Left renal cortex interstitium (tissue), 4 donors: Measurements from ENCODE around the gene POLDIP3. TPM values are rescaled to one million over a fixed set of nuclear protein-coding genes. Genes with fewer than 3 reads are reported as not detected.
"Not testable (repeated sequence)": the region's sequence is repeated elsewhere in the genome, so short reads cannot be mapped to it uniquely, and the experiment has no call there.

Experiments
- DNase-seq, 4 donors: peaks; one replicate each; pipeline ENCODE4 v3.0.0-alpha.2; 2013; ENCODE audit warnings: low read depth in 4 of 4, low spot score in 2 of 4, missing footprints in 1 of 4
- polyA plus RNA-seq, 4 donors: library from polyadenylated mRNA; unstranded; fragments of 120-200 nt; gene quantifications; one replicate each; pipeline ENCODE4 v1.2.1, GENCODE V29; 2013; ENCODE audit not compliant: insufficient read length in 4 of 4

The POLDIP3 gene
- polyA plus RNA-seq, 4 donors: 104 to 122 (median 112) TPM

DNA sequence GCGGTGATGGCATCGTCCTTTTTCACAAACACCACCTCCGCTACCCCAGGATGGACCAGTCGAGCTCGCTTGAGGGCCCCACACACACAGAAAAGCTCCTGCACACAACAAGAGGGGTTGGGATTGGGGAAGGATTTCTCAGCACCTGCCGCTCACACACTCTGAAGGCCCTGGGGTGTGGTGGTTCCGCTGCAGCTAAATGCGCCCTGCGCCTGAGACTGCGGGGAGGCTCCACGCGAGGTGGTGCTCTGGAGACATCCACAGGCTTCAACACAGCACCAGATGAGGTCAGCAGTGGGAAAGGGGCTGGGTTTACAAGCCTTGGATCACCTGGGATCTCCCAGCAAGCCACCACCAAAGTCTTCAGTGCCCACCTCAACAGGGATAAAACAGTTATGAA lies 22.7 kb downstream of the POLDIP3 start:
- no peak for DNase-seq

DNA sequence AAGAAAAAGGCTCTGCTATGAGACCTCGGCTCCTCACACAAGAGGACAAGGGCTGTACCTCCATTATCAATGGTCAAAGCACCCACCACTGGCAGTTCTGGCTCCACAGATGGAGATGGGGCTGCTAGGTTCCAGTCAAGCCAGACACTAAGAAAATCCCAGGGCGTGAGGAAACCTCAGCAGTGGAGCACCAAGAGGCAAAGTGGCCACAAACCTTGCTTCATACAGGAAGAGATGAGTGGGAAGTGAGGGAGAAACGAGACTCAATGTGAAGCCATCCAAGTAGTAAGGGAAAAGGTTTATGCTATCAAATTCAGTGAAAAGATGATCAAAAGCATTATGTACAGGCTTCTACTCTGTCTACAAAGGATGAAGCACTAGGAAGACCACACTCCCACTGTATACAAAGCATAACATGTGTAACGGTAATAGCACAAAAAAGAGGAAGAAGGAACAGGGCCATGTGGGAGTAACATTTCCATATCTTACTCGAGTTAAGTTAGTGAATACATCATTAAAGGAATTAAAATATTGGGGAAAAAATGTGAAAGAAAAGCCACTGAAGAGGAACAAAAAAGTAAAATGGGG lies 27.0 kb downstream of the POLDIP3 start:
- DNase-seq: no peak

- DNase-seq: no peak
Measured at GRCh38 chr22:42586381-42586780, 28.3 kb downstream of the POLDIP3 start.

GRCh38 chr22:42585096-42585495 lies 29.6 kb downstream of the POLDIP3 start:
- no peak for DNase-seq

DNA sequence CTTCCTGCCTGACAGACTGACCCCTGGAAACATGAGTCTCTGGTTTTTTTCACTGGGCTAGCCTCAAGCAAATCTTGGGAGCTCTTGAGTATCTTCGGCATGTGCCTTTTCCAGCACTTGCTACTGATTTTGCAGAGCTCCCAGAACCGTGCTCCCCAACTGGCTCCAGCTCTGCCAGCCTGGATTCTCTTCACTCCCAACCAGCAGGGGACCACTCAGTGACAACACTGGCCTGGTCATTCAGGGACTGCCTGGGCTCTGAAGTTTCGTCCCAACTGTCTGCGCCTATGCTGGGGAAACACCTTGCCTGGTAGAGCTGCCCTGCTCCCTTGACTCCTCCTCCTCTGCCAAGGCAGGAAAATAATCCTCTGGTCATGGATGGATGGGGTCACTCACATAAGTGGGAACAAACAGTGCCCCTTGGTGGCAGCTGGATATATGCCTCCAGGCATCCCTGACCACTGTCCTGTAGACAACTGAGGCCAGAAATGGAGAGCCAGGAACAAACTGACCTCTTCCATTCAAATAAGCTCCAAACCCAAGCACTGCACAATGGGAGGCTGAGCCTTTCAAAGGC lies 30.2 kb downstream of the POLDIP3 start:
- DNase-seq: no peak

DNA sequence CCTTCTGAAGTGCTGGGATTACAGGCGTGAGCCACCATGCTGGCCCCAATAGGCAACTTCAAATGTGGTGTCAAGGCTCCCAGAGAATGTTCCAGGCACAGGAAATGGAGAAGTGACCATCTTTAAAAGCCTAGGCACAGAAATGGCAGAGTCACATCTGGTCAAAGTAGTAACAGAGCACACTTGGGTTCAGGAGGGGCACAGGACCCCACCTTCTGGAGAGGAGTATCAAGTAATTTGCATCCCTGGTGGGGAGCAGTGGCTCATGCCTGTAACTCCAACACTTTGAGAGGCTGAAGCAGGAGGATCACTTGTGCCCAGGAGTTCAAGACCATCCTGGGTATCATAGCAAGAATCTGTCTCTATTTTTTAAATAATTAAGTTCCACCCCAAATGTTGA lies 31.7 kb downstream of the POLDIP3 start:
- DNase-seq: no peak

DNA sequence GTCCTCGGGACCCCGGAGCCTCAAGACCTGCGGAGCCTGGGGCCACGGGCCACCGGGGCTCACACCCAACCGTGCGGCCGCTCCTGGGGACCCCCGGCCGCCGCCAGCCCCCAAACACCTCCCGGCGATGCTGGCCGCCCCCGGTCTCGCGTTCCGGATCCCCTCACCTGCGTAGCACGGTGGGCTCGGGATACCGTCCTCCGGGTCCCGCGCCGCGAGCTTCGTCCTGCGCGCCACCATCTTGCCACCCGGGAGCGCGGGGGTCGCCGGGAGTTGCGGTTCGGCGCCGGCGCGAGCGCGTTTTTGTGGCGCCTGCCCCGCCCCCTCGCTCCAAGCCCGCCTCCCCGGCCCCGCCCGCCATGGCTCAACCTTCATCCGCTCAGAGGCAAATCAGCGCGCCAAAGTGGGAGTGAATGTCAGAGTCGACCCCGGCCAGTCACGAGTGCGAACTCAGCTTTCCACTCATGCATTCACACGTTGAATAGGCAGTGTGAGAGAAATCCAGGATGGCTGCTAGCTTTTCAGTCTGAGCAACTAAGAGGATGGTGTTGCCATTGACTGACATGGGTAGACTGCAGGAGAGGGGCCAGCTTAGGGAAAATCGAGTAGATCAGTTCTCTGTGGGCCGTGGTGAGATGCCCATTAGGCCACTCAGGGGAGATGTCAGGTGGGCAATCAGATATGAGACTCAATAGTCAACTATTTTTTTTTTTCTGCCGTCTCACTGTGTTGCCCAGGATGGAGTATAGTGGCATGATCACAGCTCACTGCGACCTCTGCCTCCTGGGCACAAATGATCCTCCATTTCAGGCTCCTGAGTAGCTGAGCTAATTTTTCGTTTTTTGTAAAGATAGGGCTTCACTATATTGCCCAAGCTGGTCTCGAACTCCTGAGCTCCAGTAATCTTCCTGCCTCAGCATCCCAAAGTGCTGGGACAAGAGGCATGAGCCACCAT lies 32.6 kb downstream of the POLDIP3 start:
- peak in 3 of 4 donors; percentile 47 to 69 (median 68) for DNase-seq

GRCh38 chr22:42581194-42581761 lies 33.4 kb downstream of the POLDIP3 start:
- not testable (repeated sequence) for DNase-seq

DNA sequence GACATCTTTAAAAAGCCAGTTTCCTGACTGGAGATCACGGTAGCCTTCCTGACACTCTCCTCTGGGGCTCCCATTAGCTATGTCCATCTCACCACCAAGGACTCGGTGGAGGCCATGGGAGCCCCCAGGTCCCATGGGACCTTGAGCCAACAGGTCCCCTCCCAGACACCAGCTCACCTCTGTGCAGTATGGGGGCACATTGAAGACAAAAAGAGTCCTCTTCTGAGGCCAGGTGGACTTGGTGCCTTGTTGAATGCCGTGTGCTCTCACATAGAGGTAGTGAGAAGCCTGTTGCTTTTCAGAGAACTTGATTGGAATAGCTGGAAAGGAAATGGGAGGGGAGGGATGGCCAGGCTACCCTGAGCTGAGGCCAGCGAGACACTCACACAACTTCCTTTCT lies 34.6 kb downstream of the POLDIP3 start:
- not testable (repeated sequence) for DNase-seq

GRCh38 chr22:42577623-42578240 lies 37.0 kb downstream of the POLDIP3 start:
- DNase-seq: no peak

GRCh38 chr22:42577141-42577540 lies 37.5 kb downstream of the POLDIP3 start:
- not testable (repeated sequence) for DNase-seq

DNA sequence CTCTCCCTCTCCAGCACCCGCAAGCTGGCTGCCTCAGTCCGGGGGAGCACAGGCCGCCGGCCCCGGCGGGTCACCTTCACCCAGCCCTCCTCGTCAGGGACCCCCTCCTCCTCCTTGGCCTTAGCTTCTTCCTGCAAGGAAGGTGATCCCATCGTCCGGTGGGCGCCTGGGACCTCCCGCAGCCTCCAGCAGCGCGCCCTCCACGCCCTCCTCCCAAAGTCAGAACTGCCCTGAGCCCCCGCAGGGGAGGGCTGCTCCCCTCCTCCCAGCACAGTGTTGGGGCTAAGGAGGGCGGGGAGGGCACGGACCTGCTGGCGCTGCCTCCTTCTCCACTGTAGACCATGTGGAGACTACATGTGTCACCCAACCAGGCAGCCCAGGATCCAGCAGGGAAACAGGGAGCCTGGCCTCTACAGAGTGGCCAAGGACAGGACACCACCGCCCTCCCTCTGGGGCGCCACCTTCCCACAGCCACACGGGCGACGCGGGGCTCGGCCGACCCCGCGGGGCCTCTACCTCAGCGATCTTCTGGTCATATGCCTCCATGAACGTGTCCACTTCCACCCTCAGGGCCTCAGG lies 38.6 kb downstream of the POLDIP3 start:
- DNase-seq: not testable (repeated sequence)

DNA sequence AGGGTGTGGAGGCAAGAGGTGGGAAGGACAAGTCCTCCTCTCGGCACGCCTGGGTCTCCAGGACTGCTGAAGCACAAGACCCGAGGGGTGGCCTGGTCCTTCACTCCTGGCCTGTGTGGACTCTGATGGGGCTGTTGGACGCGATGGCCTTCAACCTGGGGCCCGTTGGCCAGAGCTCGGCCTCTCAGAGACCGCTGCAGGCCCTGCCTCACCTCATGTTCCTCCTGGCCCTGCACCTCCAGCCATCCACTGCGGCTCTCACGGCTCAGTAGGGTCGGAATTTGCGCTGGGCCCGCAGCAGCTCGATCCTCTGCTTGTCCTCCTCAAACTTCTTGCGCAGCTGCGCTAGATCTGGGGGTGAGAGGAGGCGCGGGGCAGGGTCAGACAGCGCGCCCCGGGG lies 40.2 kb downstream of the POLDIP3 start:
- not testable (repeated sequence) for DNase-seq

DNA sequence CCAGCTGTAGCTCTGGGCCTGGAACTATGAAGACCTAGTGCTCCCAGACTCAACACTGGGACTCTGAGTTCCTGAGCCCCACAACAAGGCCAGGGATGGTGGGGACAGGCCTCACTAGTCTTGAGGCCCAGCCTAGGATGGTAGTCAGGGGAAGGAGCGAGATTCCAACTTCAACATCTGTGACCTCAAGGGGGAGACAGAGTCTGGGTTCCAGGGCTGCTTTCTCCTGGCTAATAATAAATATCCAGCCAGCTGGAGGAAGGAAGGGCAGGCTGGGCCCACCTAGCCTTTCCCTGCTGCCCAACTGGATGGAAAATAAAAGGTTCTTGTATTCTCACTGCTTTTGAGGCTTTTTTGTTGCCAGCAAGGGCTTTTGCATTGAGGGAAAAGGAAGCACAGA lies 40.6 kb downstream of the POLDIP3 start:
- DNase-seq: not testable (repeated sequence)

GRCh38 chr22:42571068-42571467 lies 43.6 kb downstream of the POLDIP3 start:
- not testable (repeated sequence) for DNase-seq

DNA sequence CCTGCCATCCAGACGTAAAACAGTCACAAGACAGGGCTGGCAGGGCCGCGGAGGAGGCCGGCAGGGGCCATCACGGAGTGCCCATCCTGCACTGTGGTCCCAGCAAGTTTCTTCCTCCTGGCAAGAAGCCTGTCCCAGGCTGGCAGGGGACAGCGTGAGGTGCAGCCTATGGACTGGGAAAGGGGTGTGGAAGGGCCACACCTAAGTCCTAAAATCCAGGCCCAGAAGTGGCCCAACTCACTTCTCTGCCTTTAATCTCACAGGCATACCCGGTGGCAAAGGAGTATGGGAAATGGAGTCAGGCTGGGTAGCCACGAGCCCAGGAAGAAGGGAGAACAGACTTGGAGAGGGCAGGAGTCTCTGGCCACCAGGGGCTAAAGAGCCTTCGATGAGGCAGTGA lies 44.1 kb downstream of the POLDIP3 start:
- not testable (repeated sequence) for DNase-seq

DNA sequence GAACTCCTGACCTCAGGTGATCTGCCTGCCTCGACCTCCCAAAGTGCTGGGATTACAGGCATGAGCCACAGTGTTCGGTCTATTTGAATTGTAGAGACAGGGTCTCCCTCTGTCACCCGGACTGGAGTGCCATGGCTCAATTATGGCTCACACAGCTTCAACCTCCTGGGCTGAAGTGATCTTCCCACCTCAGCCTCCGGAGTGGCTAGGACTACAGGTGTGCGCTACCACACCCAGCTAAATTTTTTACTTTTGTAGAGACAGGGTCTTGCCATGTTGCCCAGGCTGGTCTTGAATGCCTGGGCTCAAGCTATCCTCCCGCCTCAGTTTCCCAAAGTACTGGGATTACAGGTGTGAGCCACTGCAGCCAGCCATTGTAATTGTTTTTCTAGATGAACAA lies 46.7 kb downstream of the POLDIP3 start:
- DNase-seq: not testable (repeated sequence)

- DNase-seq: no peak
Measured at GRCh38 chr22:42565956-42566355, 48.7 kb downstream of the POLDIP3 start.

DNA sequence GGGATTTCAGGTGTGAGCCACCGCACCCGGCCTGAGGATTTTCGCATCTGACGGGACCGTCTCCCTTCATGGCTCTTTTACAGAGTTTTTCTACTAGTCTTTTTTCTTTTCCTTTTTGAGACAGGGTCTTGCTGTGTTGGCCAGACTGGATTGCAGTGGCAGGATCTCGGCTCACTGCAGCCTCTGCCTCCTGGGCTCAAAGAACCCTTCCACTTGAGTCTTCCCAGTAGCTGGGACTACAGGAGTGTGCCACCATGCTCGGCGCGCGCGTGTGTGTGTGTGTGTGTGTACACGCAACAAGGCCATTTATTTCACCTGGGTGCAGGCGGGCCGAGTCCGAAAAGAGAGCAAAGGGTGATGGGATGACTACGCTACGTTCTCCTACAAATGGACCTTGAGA lies 50.0 kb downstream of the POLDIP3 start:
- DNase-seq: no peak

- not testable (repeated sequence) for DNase-seq
Measured at GRCh38 chr22:42563943-42564342, 50.7 kb downstream of the POLDIP3 start.
